Testis (tissue), 2 donors: Measurements from ENCODE around the gene DNTTIP2.

Experiments
- CTCF ChIP-seq, 3 experiments: fragments of 450-650 bp in 2 of 3; fragments of 200-600 bp in 1 of 3; sonication (generic) in 1 of 3; IDR thresholded peaks; one replicate each; pipeline ENCODE4 v1.5.1; 2016 to 2019; ENCODE audit warnings: antibody characterized with exemption in 3 of 3, mild to moderate bottlenecking in 2 of 3, moderate library complexity in 1 of 3
- POLR2A ChIP-seq: fragments of 450-650 bp; IDR thresholded peaks from one replicate; pipeline ENCODE4 v1.6.1; 2017; ENCODE audit warnings: antibody characterized with exemption, mild to moderate bottlenecking, moderate library complexity

- TF ChIP-seq POLR2A (no peak), CTCF (IDR thresholded peaks at IDR 0.05) (no peak)
Observed at GRCh38 chr1:93817819-93818569, 61.0 kb downstream of the DNTTIP2 start.
